ENCODE data around the gene VAPB. TPM values are rescaled to one million over a fixed set of nuclear protein-coding genes. Genes with fewer than 3 reads are reported as not detected.

VAPB gene
- polyA plus RNA-seq, 1 donor (not counting 4 experiments of a cell fraction or from before 2014, with no cell fraction given) = 38.0 TPM

DNA sequence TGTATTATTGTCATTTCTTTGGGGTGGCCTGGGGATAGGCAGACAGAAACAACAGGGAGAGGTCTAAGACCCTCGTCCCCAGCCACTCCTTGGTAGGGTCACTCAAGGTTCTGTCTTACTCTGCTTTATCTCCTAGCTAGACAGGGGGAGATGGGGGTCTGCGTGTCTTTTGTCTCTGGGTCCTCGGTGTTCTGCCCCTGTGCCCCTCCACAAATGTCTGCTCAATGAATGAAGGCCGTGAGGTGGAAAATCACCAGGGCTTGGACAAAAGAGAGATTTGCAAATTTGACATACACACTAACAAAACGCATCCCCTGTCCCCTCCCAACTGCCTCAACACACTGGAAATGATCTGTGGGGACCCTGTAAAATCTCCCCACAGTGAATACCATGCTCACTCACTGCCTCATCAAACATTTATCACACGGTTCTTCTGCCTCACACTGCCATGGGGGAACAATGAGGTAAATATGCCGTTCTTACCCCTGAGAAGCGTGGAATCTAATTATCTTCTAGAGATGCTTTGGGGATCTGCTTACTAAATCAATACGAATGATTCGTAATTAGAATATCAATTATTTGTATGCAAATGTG is 13.2 kb upstream of the VAPB start:
- Histone ChIP-seq H3K36me3 (ENCODE audit: control insufficient read depth in 2 of 2, extremely low read depth in 1 of 2, insufficient read depth in 2 of 2, low read length in 2 of 2) (no peaks in the 10 kb centered on the region), H3K4me1 (ENCODE audit: control insufficient read depth, extremely low read depth, insufficient read depth, low read length) (no peaks in the 10 kb centered on the region), H3K79me2 (ENCODE audit: control insufficient read depth, insufficient read depth, low read length) (no peaks in the 10 kb centered on the region), H3K4me2 (ENCODE audit: control insufficient read depth, extremely low read depth, insufficient read depth, low read depth, low read length) (no peak overlapping the region), H3K27ac (ENCODE audit: control insufficient read depth, insufficient read depth, low read length) (no peak overlapping the region), H3K27me3 (ENCODE audit: control insufficient read depth, extremely low read depth, insufficient read depth, low read length) (peaks cover 5% of the 10 kb centered on the region), H4K20me1 (ENCODE audit: control insufficient read depth, extremely low read depth, insufficient read depth, low read length) (no peaks in the 10 kb centered on the region), H3K9me3 (ENCODE audit: control insufficient read depth, low read depth, low read length) (no peaks in the 10 kb centered on the region), H3K4me3 (ENCODE audit: control insufficient read depth in 2 of 3, extremely low read depth in 1 of 3, insufficient read depth in 2 of 3, low read depth in 1 of 3, low read length in 3 of 3) (no peak overlapping the region), H2AFZ (ENCODE audit: control insufficient read depth, low read length) (no peak overlapping the region), H3K9ac (ENCODE audit: control insufficient read depth, extremely low read depth, insufficient read depth, low read length) (no peak overlapping the region), H3K9me1 (ENCODE audit: control insufficient read depth, extremely low read depth, insufficient read depth, low read length) (no peaks in the 10 kb centered on the region)
- DNase-seq (ENCODE audit: low read depth, low spot score) (no peak), FAIRE-seq (no peak)
- dilution Hi-C loops (cut with MboI; ENCODE audit: extremely low pct_ligation_motif_present, low sequenced_read_pairs) = no loop called here
- TF ChIP-seq, protein P1, sequence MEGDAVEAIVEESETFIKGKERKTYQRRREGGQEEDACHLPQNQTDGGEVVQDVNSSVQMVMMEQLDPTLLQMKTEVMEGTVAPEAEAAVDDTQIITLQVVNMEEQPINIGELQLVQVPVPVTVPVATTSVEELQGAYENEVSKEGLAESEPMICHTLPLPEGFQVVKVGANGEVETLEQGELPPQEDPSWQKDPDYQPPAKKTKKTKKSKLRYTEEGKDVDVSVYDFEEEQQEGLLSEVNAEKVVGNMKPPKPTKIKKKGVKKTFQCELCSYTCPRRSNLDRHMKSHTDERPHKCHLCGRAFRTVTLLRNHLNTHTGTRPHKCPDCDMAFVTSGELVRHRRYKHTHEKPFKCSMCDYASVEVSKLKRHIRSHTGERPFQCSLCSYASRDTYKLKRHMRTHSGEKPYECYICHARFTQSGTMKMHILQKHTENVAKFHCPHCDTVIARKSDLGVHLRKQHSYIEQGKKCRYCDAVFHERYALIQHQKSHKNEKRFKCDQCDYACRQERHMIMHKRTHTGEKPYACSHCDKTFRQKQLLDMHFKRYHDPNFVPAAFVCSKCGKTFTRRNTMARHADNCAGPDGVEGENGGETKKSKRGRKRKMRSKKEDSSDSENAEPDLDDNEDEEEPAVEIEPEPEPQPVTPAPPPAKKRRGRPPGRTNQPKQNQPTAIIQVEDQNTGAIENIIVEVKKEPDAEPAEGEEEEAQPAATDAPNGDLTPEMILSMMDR (optimal IDR thresholded peaks at IDR 0.05 in 1 of 3, IDR thresholded peaks at IDR 0.05 in 1 of 3, conservative IDR thresholded peaks at IDR 0.05 in 1 of 3; ENCODE audit: extremely low read depth in 1 of 3, insufficient read depth in 2 of 3, low read length in 3 of 3) = no peak
- no peak for TF ChIP-seq EZH2 (IDR thresholded peaks at IDR 0.05; ENCODE audit: low read length)

DNA sequence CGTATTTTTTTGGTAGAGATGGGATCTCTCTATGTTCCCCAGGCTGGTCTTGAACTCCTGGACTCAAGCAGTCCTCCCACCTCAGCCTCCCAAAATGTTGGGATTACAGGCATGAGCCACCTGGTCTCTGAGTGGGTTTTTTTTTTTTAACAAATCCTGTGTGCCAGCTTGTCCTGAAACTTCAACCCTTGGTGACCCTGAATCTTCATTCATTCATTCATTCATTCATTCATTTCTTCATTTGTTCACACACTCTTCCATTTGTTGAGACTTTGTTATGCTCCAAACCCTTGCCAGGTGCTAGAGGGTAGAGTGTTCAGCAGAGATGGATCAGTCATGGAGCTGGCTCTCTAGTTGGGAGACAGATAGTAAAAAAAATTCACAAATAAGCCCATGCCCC is 12.0 kb upstream of the VAPB start:
- Histone ChIP-seq H3K9ac (ENCODE audit: control insufficient read depth, extremely low read depth, insufficient read depth, low read length) (no peak overlapping the region), H4K20me1 (ENCODE audit: control insufficient read depth, extremely low read depth, insufficient read depth, low read length) (no peaks in the 10 kb centered on the region), H3K36me3 (ENCODE audit: control insufficient read depth in 2 of 2, extremely low read depth in 1 of 2, insufficient read depth in 2 of 2, low read length in 2 of 2) (no peaks in the 10 kb centered on the region), H3K27me3 (ENCODE audit: control insufficient read depth, extremely low read depth, insufficient read depth, low read length) (peaks cover 5% of the 10 kb centered on the region), H3K27ac (ENCODE audit: control insufficient read depth, insufficient read depth, low read length) (no peak overlapping the region), H3K9me1 (ENCODE audit: control insufficient read depth, extremely low read depth, insufficient read depth, low read length) (no peaks in the 10 kb centered on the region), H3K9me3 (ENCODE audit: control insufficient read depth, low read depth, low read length) (no peaks in the 10 kb centered on the region), H3K4me2 (ENCODE audit: control insufficient read depth, extremely low read depth, insufficient read depth, low read depth, low read length) (no peak overlapping the region), H3K4me1 (ENCODE audit: control insufficient read depth, extremely low read depth, insufficient read depth, low read length) (no peaks in the 10 kb centered on the region), H3K79me2 (ENCODE audit: control insufficient read depth, insufficient read depth, low read length) (no peaks in the 10 kb centered on the region), H2AFZ (ENCODE audit: control insufficient read depth, low read length) (no peak overlapping the region), H3K4me3 (ENCODE audit: control insufficient read depth in 2 of 3, extremely low read depth in 1 of 3, insufficient read depth in 2 of 3, low read depth in 1 of 3, low read length in 3 of 3) (no peak overlapping the region)
- dilution Hi-C loops (cut with MboI; ENCODE audit: extremely low pct_ligation_motif_present, low sequenced_read_pairs) = no loop called here
- TF ChIP-seq, protein P1 (optimal IDR thresholded peaks at IDR 0.05 in 1 of 3, IDR thresholded peaks at IDR 0.05 in 1 of 3, conservative IDR thresholded peaks at IDR 0.05 in 1 of 3; ENCODE audit: extremely low read depth in 1 of 3, insufficient read depth in 2 of 3, low read length in 3 of 3) = no peak
- TF ChIP-seq EZH2 (IDR thresholded peaks at IDR 0.05; ENCODE audit: low read length) = no peak
- FAIRE-seq (no peak), DNase-seq (ENCODE audit: low read depth, low spot score) (no peak)
